Iris pigment epithelial cell (primary cell): ENCODE results near the gene GSTM3.

Experiments used
- DNase-seq: peaks from one replicate; pipeline ENCODE4 v3.0.0-alpha.2; 2011; ENCODE audit warnings: low read depth

Gene GSTM3

GRCh38 chr1:109740615-109741373, at the start of gene GSTM3:
Gene GSTM3 (minus strand): TSS chr1:109741038. CDS start chr1:109740287, 751 bp downstream.
- DNase-seq = peak; percentile 8

DNA sequence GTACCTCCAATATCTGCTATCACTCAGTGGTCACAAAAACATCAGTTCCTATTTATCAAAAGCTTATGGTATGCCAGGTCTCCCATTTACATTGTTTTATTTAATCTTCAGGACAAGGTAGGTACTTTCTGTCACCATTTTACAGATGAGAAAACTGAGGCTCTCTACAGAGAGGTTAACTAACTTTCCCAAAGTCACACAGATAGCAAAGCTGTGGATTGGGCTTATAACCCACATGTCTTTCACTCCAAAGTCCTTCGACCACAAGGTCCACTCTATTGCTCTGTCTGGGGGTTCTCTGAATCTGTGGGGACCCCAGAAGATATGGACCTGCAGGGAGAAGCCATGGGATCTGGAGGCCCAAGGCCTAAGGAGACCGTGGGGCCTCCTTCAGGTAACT, 49.5 kb upstream of the GSTM3 start:
- no peak for DNase-seq

- no peak for DNase-seq
These were observed 48.8 kb upstream of the GSTM3 start for GRCh38 chr1:109789551-109790180.

- DNase-seq = peak; percentile 38
These were observed 48.1 kb upstream of the GSTM3 start for GRCh38 chr1:109788695-109789521.

DNA sequence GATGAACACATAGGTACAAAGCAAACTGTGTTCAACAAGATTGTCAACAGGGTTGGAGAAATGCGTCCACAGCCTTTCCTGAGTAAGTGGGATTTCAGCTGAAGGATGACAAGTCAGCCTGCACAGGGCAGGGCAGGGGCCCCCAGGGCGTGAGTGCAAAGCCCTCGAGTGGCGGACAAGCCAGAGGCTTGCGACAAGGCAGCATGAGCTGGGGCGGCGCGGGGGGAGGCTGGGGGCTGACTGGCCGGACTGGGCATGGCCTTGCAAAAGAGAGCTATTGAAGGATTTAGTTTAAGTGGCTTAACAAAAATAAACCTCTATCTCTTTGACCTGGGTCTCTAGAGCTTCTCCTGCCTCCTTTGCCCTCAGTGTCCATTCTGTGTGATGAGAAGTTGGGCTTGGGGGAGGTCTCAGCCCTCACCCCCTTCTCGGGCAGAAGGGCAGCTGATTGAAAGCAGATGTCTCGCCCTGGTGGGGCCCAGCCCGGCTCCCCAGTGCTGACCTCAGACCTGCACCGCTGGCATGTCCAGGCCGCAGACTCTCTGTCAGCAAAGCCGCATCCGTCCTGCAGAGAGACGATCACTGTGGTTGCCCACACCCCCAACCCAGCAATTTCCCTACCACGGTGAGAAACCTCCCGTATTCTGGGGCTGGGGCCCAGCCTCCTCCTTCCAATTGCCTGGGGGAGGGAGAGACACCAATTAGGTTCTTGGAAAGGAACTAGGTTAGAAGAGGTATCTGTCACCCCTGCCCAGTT, 47.2 kb upstream of the GSTM3 start:
- no peak for DNase-seq

DNA sequence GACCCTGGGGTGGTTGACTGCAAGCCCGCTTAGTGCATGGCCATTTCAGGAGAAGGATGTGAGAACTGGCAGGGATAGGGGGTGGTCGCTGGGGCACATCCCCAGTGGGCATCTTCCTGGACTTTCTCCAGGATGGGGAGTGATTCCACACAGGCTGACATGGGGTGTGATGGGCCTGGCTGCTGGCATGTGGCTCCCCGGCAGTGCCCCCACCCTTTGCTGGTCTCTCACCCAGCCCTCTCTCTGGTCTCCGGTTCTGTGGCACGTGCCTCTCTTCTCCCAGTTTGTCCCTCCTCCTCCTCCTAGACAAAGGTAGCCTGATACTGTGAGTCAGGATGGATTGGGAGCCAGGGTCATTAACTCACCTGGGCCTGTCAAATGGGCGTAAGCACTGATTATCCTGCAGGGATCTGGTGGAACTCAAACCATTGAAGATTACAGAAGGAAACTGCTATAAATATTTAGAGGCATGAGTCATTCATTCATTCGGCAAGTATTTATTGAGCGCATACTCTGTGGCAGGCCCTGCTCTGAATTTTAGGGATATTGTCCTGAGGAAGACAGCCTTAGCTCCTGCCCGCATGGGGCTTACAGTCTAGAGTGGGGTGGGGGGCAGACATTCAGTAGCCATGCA, 46.5 kb upstream of the GSTM3 start:
- DNase-seq = peak; percentile 51

DNA sequence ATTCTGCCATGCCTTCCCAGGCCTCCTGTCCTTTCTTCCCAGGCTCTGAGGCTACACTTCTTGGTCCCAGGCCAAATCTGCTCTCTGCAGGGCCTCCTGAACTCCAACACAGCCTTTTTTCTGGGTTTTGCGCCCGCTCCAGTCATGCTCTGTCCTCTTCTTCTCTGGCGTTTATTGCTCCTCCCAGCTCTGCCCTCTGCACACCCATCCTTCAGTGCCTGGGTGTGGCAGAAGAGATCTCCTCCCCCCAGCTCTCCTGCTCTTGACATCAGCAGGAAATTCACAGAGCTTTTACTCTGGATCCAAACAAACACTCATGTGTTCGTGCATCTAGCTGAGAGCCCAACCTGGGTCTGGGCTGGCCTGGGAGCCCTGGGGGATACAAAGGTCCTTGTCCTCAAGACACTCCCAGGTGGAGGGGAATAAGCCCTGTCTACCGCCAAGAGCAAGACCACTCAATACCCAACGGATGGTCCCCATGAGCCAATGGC, 45.7 kb upstream of the GSTM3 start:
- peak; percentile 26 for DNase-seq

- no peak for DNase-seq
These were observed 45.3 kb upstream of the GSTM3 start for GRCh38 chr1:109786112-109786480.

- DNase-seq = no peak
These were observed 44.7 kb upstream of the GSTM3 start for GRCh38 chr1:109785446-109786111.

- DNase-seq = no peak
These were observed 43.9 kb upstream of the GSTM3 start for GRCh38 chr1:109784551-109785252.

DNA sequence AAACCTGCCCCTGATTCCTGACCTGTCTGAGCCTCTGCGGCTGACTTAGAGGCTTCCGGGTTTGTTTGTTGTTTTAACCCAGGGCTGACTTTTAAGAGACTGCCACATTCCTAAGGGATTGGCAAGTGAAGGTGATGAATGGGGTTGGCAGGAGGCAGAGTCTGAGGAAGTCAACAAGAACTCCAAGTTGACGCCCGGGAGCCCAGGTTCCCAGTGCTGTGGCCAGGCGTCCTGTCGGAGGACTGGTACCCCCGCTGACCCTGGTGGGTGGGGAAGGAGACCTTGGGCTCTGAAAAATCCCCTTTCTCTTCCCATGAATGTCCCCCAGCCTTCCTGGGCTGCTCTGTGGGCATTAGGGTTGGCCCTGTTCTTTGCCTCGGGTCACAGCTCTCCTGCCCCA, 42.6 kb upstream of the GSTM3 start:
- peak; percentile 73 for DNase-seq

- DNase-seq = no peak
These were observed 42.1 kb upstream of the GSTM3 start for GRCh38 chr1:109782927-109783326.

DNA sequence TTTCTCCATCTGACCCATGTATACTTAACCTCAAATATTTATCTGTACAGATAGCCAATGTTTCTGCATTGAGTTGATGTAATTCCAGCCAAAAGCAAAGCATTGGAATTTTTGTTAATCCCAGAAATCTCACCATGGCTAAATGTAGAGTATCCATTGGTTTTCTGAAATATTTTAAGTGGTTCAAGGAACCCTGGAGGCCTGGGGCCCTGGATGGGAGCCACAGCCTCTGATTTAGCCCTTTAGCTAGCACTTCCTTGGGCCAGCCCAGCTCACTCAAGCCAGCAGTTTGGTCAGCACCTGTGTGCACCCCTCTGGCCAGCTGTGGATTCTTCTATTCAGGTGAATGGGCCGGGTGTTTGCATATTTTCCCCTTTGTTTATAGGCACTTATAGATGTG, 41.7 kb upstream of the GSTM3 start:
- peak; percentile 54 for DNase-seq

GRCh38 chr1:109781806-109782205, 41.0 kb upstream of the GSTM3 start:
- DNase-seq = no peak

DNA sequence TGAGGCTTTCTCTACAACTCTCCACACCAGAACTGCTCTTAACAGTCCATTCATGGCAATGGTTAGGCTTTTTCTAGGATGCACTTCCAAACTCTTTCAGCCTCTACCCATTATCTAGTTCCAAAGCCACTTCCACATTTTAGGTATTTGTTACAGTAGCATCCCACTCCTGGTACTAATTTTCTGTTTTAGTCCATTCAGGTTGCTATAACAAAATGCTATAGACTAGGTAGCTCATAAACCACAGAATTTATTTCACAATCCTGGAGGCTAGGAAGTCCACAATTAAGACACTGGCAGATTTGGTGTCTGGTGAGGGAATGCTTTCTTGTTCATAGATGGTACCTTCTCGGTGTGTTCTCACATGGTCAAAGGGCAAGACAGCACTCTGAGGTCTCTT, 40.1 kb upstream of the GSTM3 start:
- DNase-seq = no peak

- DNase-seq = no peak
These were observed 37.3 kb upstream of the GSTM3 start for GRCh38 chr1:109777980-109778625.

DNA sequence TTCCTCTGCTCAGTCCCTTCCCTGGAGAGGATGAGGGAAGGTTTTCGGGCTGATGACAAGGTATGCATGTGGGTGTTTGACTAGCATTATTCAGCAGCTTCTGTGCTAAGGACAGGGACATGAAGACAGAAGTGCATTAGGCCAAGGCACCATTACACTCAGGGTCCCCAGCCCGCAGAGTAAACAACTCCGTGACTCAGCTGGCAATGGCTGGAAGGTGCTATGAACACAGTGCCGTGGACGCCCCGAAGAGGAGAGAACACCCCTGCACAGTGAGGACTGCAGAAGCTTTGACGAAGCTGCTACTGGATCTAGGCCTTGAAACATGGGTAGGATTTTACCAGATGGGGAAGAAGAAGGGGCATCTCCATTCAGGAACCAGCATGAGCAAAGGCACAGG, 36.6 kb upstream of the GSTM3 start:
- DNase-seq = no peak

- DNase-seq = peak; percentile 67
These were observed 36.1 kb upstream of the GSTM3 start for GRCh38 chr1:109776911-109777310.

DNA sequence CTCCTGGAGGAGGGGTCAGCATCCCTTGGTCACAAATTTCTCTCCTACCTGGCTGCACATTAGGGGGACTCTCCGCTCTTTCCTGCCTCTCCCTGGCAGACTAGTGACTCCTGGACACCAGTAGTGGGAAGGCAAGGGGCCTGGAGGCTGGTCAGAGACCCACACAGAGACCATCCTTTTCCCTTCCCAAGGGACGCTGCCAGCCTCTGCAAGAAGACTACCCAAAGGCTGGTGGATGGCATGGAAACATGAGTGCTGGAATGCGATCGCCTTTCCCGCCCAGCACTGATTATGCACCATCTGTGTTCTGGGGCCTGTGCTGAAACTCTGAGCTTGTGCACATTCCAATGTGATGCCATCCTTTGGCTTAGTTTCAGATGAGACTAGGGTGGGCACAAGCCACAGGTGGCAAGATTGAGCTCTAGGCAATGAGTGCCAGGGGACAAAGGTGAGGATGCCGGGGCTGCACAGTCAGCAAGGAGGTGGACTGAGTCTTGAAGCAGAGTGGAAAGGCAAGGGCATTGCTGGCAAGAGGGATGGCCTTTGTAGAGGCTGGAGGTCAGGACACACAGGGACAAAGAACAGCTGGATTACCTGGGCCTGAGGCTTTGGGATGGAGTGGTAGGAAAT, 35.5 kb upstream of the GSTM3 start:
- no peak for DNase-seq
